ENCODE measurements around the gene PDCL3. TPM values are rescaled to one million over a fixed set of nuclear protein-coding genes. Genes with fewer than 3 reads are reported as not detected.

PDCL3 gene
- total RNA-seq, 1 donor from 2014 or later: 15.0 TPM

- peaks cover 2% of the 10 kb centered on the region for H3K4me1 Mint-ChIP-seq (ENCODE audit: unreplicated experiment)
- H3K27me3 Mint-ChIP-seq (ENCODE audit: unreplicated experiment): no peaks in the 10 kb centered on the region
- H3K36me3 Mint-ChIP-seq (ENCODE audit: low read depth, unreplicated experiment): peaks cover 3% of the 10 kb centered on the region
- H3K4me3 Mint-ChIP-seq (ENCODE audit: unreplicated experiment): no peak overlapping the region
- TF ChIP-seq CTCF (IDR thresholded peaks at IDR 0.05; ENCODE audit: unreplicated experiment): no peak
- DNase-seq (ENCODE audit: low spot score): no peak
- H3K9me3 Mint-ChIP-seq (ENCODE audit: unreplicated experiment): no peaks in the 10 kb centered on the region
- no peak overlapping the region for H3K27ac Mint-ChIP-seq (ENCODE audit: unreplicated experiment)
These were observed 21.4 kb upstream of the PDCL3 start for GRCh38 chr2:100541404-100541803.

DNA sequence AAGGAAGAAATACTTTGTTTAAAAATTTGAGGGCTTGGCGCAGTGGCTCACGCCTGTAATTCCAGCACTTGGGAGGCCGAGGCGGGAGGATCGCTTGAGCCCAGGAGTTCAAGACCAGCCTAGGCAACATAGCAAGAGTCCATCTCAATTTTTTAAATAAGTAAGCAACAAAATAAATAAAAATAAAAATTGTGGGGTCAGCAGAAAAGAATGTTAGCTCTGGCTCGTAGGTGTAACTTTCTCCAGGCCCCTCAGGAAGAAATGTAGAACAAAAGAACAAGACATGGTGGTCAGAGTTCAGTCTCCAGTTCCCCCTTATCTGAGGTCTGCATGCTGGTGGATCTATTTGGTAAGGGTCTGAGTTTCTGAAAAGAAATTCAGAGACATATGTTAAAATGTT is 20.4 kb upstream of the PDCL3 start:
- Mint-ChIP-seq H3K9me3 (ENCODE audit: unreplicated experiment) (no peaks in the 10 kb centered on the region), H3K36me3 (ENCODE audit: low read depth, unreplicated experiment) (peaks cover 3% of the 10 kb centered on the region), H3K4me1 (ENCODE audit: unreplicated experiment) (peaks cover 2% of the 10 kb centered on the region), H3K27ac (ENCODE audit: unreplicated experiment) (no peak overlapping the region), H3K27me3 (ENCODE audit: unreplicated experiment) (no peaks in the 10 kb centered on the region), H3K4me3 (ENCODE audit: unreplicated experiment) (no peak overlapping the region)
- TF ChIP-seq CTCF (IDR thresholded peaks at IDR 0.05; ENCODE audit: unreplicated experiment): no peak
- DNase-seq (ENCODE audit: low spot score): no peak

- peaks cover 1% of the 10 kb centered on the region for H3K27me3 Mint-ChIP-seq (ENCODE audit: unreplicated experiment)
- DNase-seq (ENCODE audit: low spot score): no peak
These were observed 17.7 kb upstream of the PDCL3 start for GRCh38 chr2:100544911-100545596.

DNA sequence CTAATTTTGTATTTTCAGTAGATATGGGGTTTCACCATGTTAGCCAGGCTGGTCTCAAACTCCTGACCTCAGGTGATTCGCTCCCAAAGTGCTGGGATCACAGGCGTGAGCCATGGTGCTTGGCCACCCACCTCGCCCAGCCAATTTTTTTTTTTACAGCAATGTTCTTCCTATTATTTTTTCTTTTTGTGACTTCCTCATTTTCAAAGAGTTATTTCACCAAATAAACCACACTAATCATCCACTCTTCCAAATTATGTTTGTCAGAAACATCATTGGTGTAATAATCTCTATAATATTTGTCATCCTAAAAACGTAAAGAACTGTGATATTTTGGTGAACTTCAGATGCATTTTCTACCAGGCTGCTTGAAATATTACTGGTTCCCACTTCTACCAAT is 16.3 kb upstream of the PDCL3 start:
- Mint-ChIP-seq H3K9me3 (ENCODE audit: unreplicated experiment) (no peaks in the 10 kb centered on the region), H3K36me3 (ENCODE audit: low read depth, unreplicated experiment) (peaks cover 3% of the 10 kb centered on the region), H3K4me1 (ENCODE audit: unreplicated experiment) (peaks cover 2% of the 10 kb centered on the region), H3K27me3 (ENCODE audit: unreplicated experiment) (peaks cover 3% of the 10 kb centered on the region), H3K27ac (ENCODE audit: unreplicated experiment) (no peak overlapping the region), H3K4me3 (ENCODE audit: unreplicated experiment) (no peak overlapping the region)
- no peak for DNase-seq (ENCODE audit: low spot score)
- no peak for TF ChIP-seq CTCF (IDR thresholded peaks at IDR 0.05; ENCODE audit: unreplicated experiment)

More at GRCh38 chr2:100544911-100545596, 17.7 kb upstream of the PDCL3 start:
- Mint-ChIP-seq H3K4me3 (ENCODE audit: unreplicated experiment) (no peak overlapping the region), H3K9me3 (ENCODE audit: unreplicated experiment) (no peaks in the 10 kb centered on the region), H3K27ac (ENCODE audit: unreplicated experiment) (no peak overlapping the region), H3K4me1 (ENCODE audit: unreplicated experiment) (peaks cover 2% of the 10 kb centered on the region), H3K36me3 (ENCODE audit: low read depth, unreplicated experiment) (peaks cover 3% of the 10 kb centered on the region)
- no peak for TF ChIP-seq CTCF (IDR thresholded peaks at IDR 0.05; ENCODE audit: unreplicated experiment)

GRCh38 chr2:100548771-100549170 is 14.0 kb upstream of the PDCL3 start:
- no peak overlapping the region for H3K4me3 Mint-ChIP-seq (ENCODE audit: unreplicated experiment)
- no peaks in the 10 kb centered on the region for H3K9me3 Mint-ChIP-seq (ENCODE audit: unreplicated experiment)
- TF ChIP-seq CTCF (IDR thresholded peaks at IDR 0.05; ENCODE audit: unreplicated experiment): no peak
- no peak for DNase-seq (ENCODE audit: low spot score)
- H3K27me3 Mint-ChIP-seq (ENCODE audit: unreplicated experiment): peaks cover 3% of the 10 kb centered on the region
- H3K27ac Mint-ChIP-seq (ENCODE audit: unreplicated experiment): no peak overlapping the region
- peaks cover 3% of the 10 kb centered on the region for H3K36me3 Mint-ChIP-seq (ENCODE audit: low read depth, unreplicated experiment)
- H3K4me1 Mint-ChIP-seq (ENCODE audit: unreplicated experiment): peaks cover 2% of the 10 kb centered on the region

All from endothelial cell (in vitro differentiated cells).